Measurements from ENCODE around the gene SLC38A6. TPM values are rescaled to one million over a fixed set of nuclear protein-coding genes. Genes with fewer than 3 reads are reported as not detected.
"Not testable (repeated sequence)": the region's sequence is repeated elsewhere in the genome, so short reads cannot be mapped to it uniquely, and the experiment has no call there.

SLC38A6 gene
- total and polyA plus RNA-seq, 2 experiments from 2014 or later: 11.9 to 23.2 TPM

- Mint-ChIP-seq H3K27me3 (ENCODE audit: insufficient read depth, low read depth, poor library complexity) (peaks cover 4% of the 10 kb centered on the region), H3K36me3 (ENCODE audit: low read depth) (peaks cover 14% of the 10 kb centered on the region), H3K9me3 (peaks cover 12% of the 10 kb centered on the region), H3K4me3 (no peak overlapping the region), H3K27ac (no peak overlapping the region), H3K4me1 (peaks cover 7% of the 10 kb centered on the region)
- H2AFZ ChIP-seq: no peak overlapping the region
- H3K79me2 ChIP-seq (replicated peaks; ENCODE audit: insufficient read depth): no peaks in the 10 kb centered on the region
- ATAC-seq (no peak; the same call in 2 of the 3 replicates), DNase-seq (ENCODE audit: low spot score) (no peak)
- no peaks in the 10 kb centered on the region for H3K9me2 ChIP-seq (ENCODE audit: insufficient read depth)
- H3K4me1 ChIP-seq (ENCODE audit: insufficient read depth): 0 out of 2 replicates have a peak, but pooled peaks cover 3% of the 10 kb centered on the region
- H3K4me3 ChIP-seq: no peak overlapping the region
- no peak overlapping the region for H3K27ac ChIP-seq (ENCODE audit: low read depth)
- no peaks in the 10 kb centered on the region for H4K20me1 ChIP-seq (replicated peaks; ENCODE audit: insufficient read depth)
- no peak for TF ChIP-seq CREB1 (CRISPR knock-in tag; IDR thresholded peaks at IDR 0.05; ENCODE audit: low read depth)
- no peak for TF ChIP-seq POLR2AphosphoS5 (IDR thresholded peaks at IDR 0.05; ENCODE audit: low read depth)
- no peak for TF ChIP-seq EZH2phosphoT487 (IDR thresholded peaks at IDR 0.05; ENCODE audit: unreplicated experiment)
- no peak for TF ChIP-seq ZNF114 (CRISPR knock-in tag; IDR thresholded peaks at IDR 0.05)
- no peak for TF ChIP-seq NANOG (IDR thresholded peaks at IDR 0.05; ENCODE audit: borderline replicate concordance)
- TF ChIP-seq ZNF462 (CRISPR knock-in tag; IDR thresholded peaks at IDR 0.05): no peak
- H3K4me2 ChIP-seq: no peak overlapping the region
- H3F3A ChIP-seq (replicated peaks; ENCODE audit: low read depth): no peaks in the 10 kb centered on the region
- no peaks in the 10 kb centered on the region for H3K27me3 ChIP-seq (ENCODE audit: insufficient read depth)
- no peaks in the 10 kb centered on the region; the same call in 1 of the 2 replicates for H3K36me3 ChIP-seq (ENCODE audit: insufficient read depth)
Observed at GRCh38 chr14:61065656-61066055, 84.6 kb downstream of the SLC38A6 start.

GRCh38 chr14:61072442-61072841, 91.4 kb downstream of the SLC38A6 start:
- H3K27me3 ChIP-seq (ENCODE audit: insufficient read depth); H3K4me2 ChIP-seq; H3K36me3 ChIP-seq (ENCODE audit: insufficient read depth); H3K36me3 Mint-ChIP-seq (ENCODE audit: low read depth); H4K20me1 ChIP-seq (replicated peaks; ENCODE audit: insufficient read depth); H3K9me2 ChIP-seq (ENCODE audit: insufficient read depth); ATAC-seq; DNase-seq (ENCODE audit: low spot score); H3K27me3 Mint-ChIP-seq (ENCODE audit: insufficient read depth, low read depth, poor library complexity); H3F3A ChIP-seq (replicated peaks; ENCODE audit: low read depth); H3K4me1 ChIP-seq (ENCODE audit: insufficient read depth); H3K4me3 ChIP-seq; H3K4me3 Mint-ChIP-seq; H3K27ac ChIP-seq (ENCODE audit: low read depth); H3K9me3 Mint-ChIP-seq; H3K79me2 ChIP-seq (replicated peaks; ENCODE audit: insufficient read depth); H2AFZ ChIP-seq; H3K27ac Mint-ChIP-seq; H3K4me1 Mint-ChIP-seq: not testable (repeated sequence)
